IMR-90 (cell line): ENCODE results near the gene MPIG6B. TPM values are rescaled to one million over a fixed set of nuclear protein-coding genes. Genes with fewer than 3 reads are reported as not detected.

Experiments
- ATAC-seq: fragments of 200-7000 bp; cut with Tn5 transposase; 2 replicates; pipeline ENCODE4 v1.9.1; 2020; ENCODE audit warnings: low read depth, mild to moderate bottlenecking, moderate library complexity
- BruUV-seq: library from RNA; stranded (reverse); fragments of 400-500 nt; replicated peaks from 2 replicates; lab custom pipeline; 2021; lab: Mats Ljungman, UMichigan
- CTCF ChIA-PET: fragments of 300-600 bp; formaldehyde crosslinking; extraction: SDS; loops from one replicate; lab custom pipeline; 2021; ENCODE audit warnings: antibody characterized with exemption; lab: Yijun Ruan, JAX
- POLR2A ChIA-PET: fragments of 300-600 bp; sonication (Branson Sonifier 250); formaldehyde crosslinking; loops from one replicate; lab custom pipeline; 2022; ENCODE audit warnings: antibody characterized with exemption; ENCODE audit not compliant: unreplicated experiment; lab: Charles Lee
- DNase-seq: peaks from one replicate; pipeline ENCODE4 v3.0.0; 2013
- H2AFZ ChIP-seq: replicated peaks from 2 replicates; pipeline ENCODE3; 2013; ENCODE audit warnings: low read length, mild to moderate bottlenecking; ENCODE audit not compliant: poor library complexity
- H2AK5ac ChIP-seq: 2 replicates; pipeline ENCODE4 v1.6.1; 2013; ENCODE audit warnings: low read depth, low read length, inconsistent platforms
- H2AK9ac ChIP-seq: replicated peaks from 2 replicates; pipeline ENCODE3; 2013; ENCODE audit warnings: mild to moderate bottlenecking, low read depth, low read length, moderate library complexity; ENCODE audit not compliant: poor library complexity
- H2BK120ac ChIP-seq: 2 replicates; pipeline ENCODE4 v1.6.1; 2013; ENCODE audit warnings: low read depth, low read length, inconsistent platforms
- H2BK15ac ChIP-seq: 3 replicates; pipeline ENCODE4 v1.6.1; 2013; ENCODE audit warnings: low read depth, low read length, inconsistent platforms
- H2BK20ac ChIP-seq: 2 replicates; pipeline ENCODE4 v1.6.1; 2013; ENCODE audit warnings: low read depth, mild to moderate bottlenecking, inconsistent platforms, low read length, moderate library complexity
- H2BK5ac ChIP-seq: 2 replicates; pipeline ENCODE4 v1.6.1; 2013; ENCODE audit warnings: mild to moderate bottlenecking, low read depth, low read length, inconsistent platforms; ENCODE audit not compliant: poor library complexity, severe bottlenecking
- H3K14ac ChIP-seq: replicated peaks from 2 replicates; pipeline ENCODE4 v1.6.1; 2013; ENCODE audit warnings: low read depth, low read length, inconsistent platforms
- H3K18ac ChIP-seq: 2 replicates; pipeline ENCODE4 v1.6.1; 2013; ENCODE audit warnings: low read depth, low read length, control low read depth
- H3K23ac ChIP-seq: 2 replicates; pipeline ENCODE4 v1.6.1; 2013; ENCODE audit warnings: low read depth, low read length, inconsistent platforms
- H3K27ac ChIP-seq: 2 replicates; pipeline ENCODE4 v1.5.1; 2013; ENCODE audit warnings: mild to moderate bottlenecking, control low read depth, low read length; ENCODE audit not compliant: insufficient read depth
- H3K27me3 ChIP-seq: 2 replicates; pipeline ENCODE4 v1.6.1; 2013; ENCODE audit warnings: low read length; ENCODE audit not compliant: control insufficient read depth, insufficient read depth
- H3K36me3 ChIP-seq: 2 replicates; pipeline ENCODE4 v1.6.1; 2013; ENCODE audit warnings: low read length, mixed read lengths; ENCODE audit not compliant: control insufficient read depth, insufficient read depth
- H3K4ac ChIP-seq: 2 replicates; pipeline ENCODE4 v1.6.1; 2013; ENCODE audit warnings: low read depth, low read length, inconsistent platforms
- H3K4me1 ChIP-seq: 2 replicates; pipeline ENCODE4 v1.6.1; 2013; ENCODE audit warnings: low read length, mixed read lengths; ENCODE audit not compliant: control insufficient read depth, insufficient read depth
- H3K4me2 ChIP-seq: 2 replicates; pipeline ENCODE4 v1.6.1; 2013; ENCODE audit warnings: low read depth, mild to moderate bottlenecking, control low read depth, low read length, moderate library complexity
- H3K4me3 ChIP-seq: 2 replicates; pipeline ENCODE4 v1.5.1; 2013; ENCODE audit warnings: low read depth, mild to moderate bottlenecking, control low read depth, low read length, moderate library complexity; ENCODE audit not compliant: insufficient read depth
- H3K56ac ChIP-seq: 2 replicates; pipeline ENCODE4 v1.6.1; 2013; ENCODE audit warnings: low read length, inconsistent platforms; ENCODE audit not compliant: insufficient read depth; ENCODE audit errors: extremely low read depth
- H3K79me1 ChIP-seq, 2 experiments: 2 replicates each; pipeline ENCODE4 v1.6.1; 2013; ENCODE audit warnings: low read length in 2 of 2, inconsistent platforms in 1 of 2, low read depth in 1 of 2
- H3K9ac ChIP-seq: 2 replicates; pipeline ENCODE4 v1.6.1; 2013; ENCODE audit warnings: low read depth, low read length, control low read depth
- H3K9me1 ChIP-seq: 2 replicates; pipeline ENCODE4 v1.6.1; 2013; ENCODE audit warnings: low read length, inconsistent platforms; ENCODE audit not compliant: insufficient read depth
- H3K9me3 ChIP-seq: 2 replicates; pipeline ENCODE4 v1.6.1; 2013; ENCODE audit warnings: low read length; ENCODE audit not compliant: control insufficient read depth, insufficient read depth
- H4K20me1 ChIP-seq: 2 replicates; pipeline ENCODE4 v1.6.1; 2013; ENCODE audit warnings: low read length, inconsistent platforms; ENCODE audit not compliant: insufficient read depth
- H4K5ac ChIP-seq: 2 replicates; pipeline ENCODE4 v1.6.1; 2013; ENCODE audit warnings: mild to moderate bottlenecking, low read depth, low read length, control low read depth
- H4K8ac ChIP-seq, 2 experiments: 2 replicates each; pipeline ENCODE4 v1.6.1; 2013; ENCODE audit warnings: low read depth in 2 of 2, low read length in 2 of 2, control low read depth in 1 of 2, inconsistent platforms in 1 of 2
- H4K91ac ChIP-seq: 2 replicates; pipeline ENCODE4 v1.6.1; 2013; ENCODE audit warnings: low read depth, low read length, inconsistent platforms; ENCODE audit not compliant: insufficient read depth
- BHLHE40 ChIP-seq: fragments of 150-350 bp; IDR thresholded peaks from 2 replicates; pipeline ENCODE4 v1.6.1; 2016; ENCODE audit warnings: mild to moderate bottlenecking, low read depth, low read length
- CEBPB ChIP-seq: IDR thresholded peaks from 2 replicates; pipeline ENCODE4 v1.6.1; 2012; ENCODE audit warnings: low read depth, low read length, improper control_type of control experiment
- CHD1 ChIP-seq: IDR thresholded peaks from 2 replicates; pipeline ENCODE4 v1.6.1; 2012; ENCODE audit warnings: low read depth, low read length, improper control_type of control experiment
- ELK1 ChIP-seq: fragments of 150-350 bp; IDR thresholded peaks from 2 replicates; pipeline ENCODE4 v1.6.1; 2016; ENCODE audit warnings: low read depth, mild to moderate bottlenecking, low read length, moderate library complexity, borderline replicate concordance
- FOS ChIP-seq: fragments of 150-350 bp; IDR thresholded peaks from 2 replicates; pipeline ENCODE4 v1.6.1; 2016; ENCODE audit warnings: low read depth, low read length
- MAFK ChIP-seq: IDR thresholded peaks from 2 replicates; pipeline ENCODE4 v1.6.1; 2012; ENCODE audit warnings: low read depth, low read length, improper control_type of control experiment
- MAZ ChIP-seq: IDR thresholded peaks from 2 replicates; pipeline ENCODE4 v1.6.1; 2012; ENCODE audit warnings: low read depth, mild to moderate bottlenecking, low read length, improper control_type of control experiment, moderate library complexity, borderline replicate concordance
- MXI1 ChIP-seq: IDR thresholded peaks from 2 replicates; pipeline ENCODE4 v1.6.1; 2012; ENCODE audit warnings: low read depth, mild to moderate bottlenecking, low read length, moderate library complexity, borderline replicate concordance
- NFE2L2 ChIP-seq: fragments of 150-350 bp; IDR thresholded peaks from 2 replicates; pipeline ENCODE4 v1.6.1; 2016; ENCODE audit warnings: low read depth, mild to moderate bottlenecking, low read length
- POLR2A ChIP-seq: IDR thresholded peaks from 2 replicates; pipeline ENCODE4 v1.6.1; 2012; ENCODE audit warnings: mild to moderate bottlenecking, low read depth, low read length
- RAD21 ChIP-seq: IDR thresholded peaks from 2 replicates; pipeline ENCODE4 v1.6.1; 2012; ENCODE audit warnings: low read length, improper control_type of control experiment
- RCOR1 ChIP-seq: IDR thresholded peaks from 2 replicates; pipeline ENCODE4 v1.6.1; 2012; ENCODE audit warnings: mild to moderate bottlenecking, low read length, improper control_type of control experiment; ENCODE audit not compliant: insufficient replicate concordance
- RFX5 ChIP-seq: IDR thresholded peaks from 2 replicates; pipeline ENCODE4 v1.8.0; 2012; ENCODE audit warnings: low read depth, mild to moderate bottlenecking, low read length, moderate library complexity
- SMC3 ChIP-seq: fragments of 150-350 bp; IDR thresholded peaks from 2 replicates; pipeline ENCODE4 v1.6.1; 2016; ENCODE audit warnings: low read depth, mild to moderate bottlenecking, antibody characterized with exemption, low read length, moderate library complexity
- USF2 ChIP-seq: fragments of 150-350 bp; IDR thresholded peaks from 2 replicates; pipeline ENCODE4 v1.6.1; 2017; ENCODE audit warnings: mild to moderate bottlenecking, antibody characterized with exemption, low read length, low read depth
- WGBS, 2 experiments: methylation state at CpG; one replicate each; pipeline versions ENCODE4 v1.1.5 to v1.1.7; 2013; ENCODE audit warnings: missing lambda C conversion rate in 2 of 2; ENCODE audit not compliant: insufficient read length in 1 of 2; ENCODE audit errors: extremely low coverage in 2 of 2; 5-methylcytosine and 5-hydroxymethylcytosine counted together
- dilution Hi-C: fragments of 300-500 bp; cut with HindIII; formaldehyde crosslinking; loops from one replicate; pipeline ENCODE4 v1.14.3; 2018; ENCODE audit warnings: low sequenced_read_pairs; ENCODE audit not compliant: unreplicated experiment
- in situ Hi-C: fragments of 300-500 bp; cut with MboI; formaldehyde crosslinking; loops from 3 replicates; pipeline ENCODE4 v1.14.3; 2019; ENCODE audit warnings: low sequenced_read_pairs, inconsistent platforms, mixed read lengths
- intact Hi-C: fragments of 100-400 bp; cut with micrococcal nuclease; formaldehyde crosslinking; loops from 2 replicates; pipeline ENCODE4 v1.10.0; 2022
- polyA plus RNA-seq, 3 experiments: library from polyadenylated mRNA; depleted of rRNA; stranded (reverse); fragments of >200 nt; gene quantifications; 2 replicates each; pipeline ENCODE4 v1.2.3, GENCODE V29; 2012; ENCODE audit warnings: low replicate concordance in 1 of 3
- total RNA-seq: library from RNA; depleted of rRNA; stranded (reverse); fragments of >200 nt; gene quantifications from 2 replicates; pipeline ENCODE4 v1.2.3, GENCODE V29; 2012
- TF ChIP-seq, protein P1 (sequence below): conservative IDR thresholded peaks from 2 replicates; pipeline ENCODE4 v1.5.1; 2012; ENCODE audit warnings: mild to moderate bottlenecking, low read depth, low read length, improper control_type of control experiment

The MPIG6B gene
- total and polyA plus RNA-seq, 2 of the 4 experiments (the other 2 are of a cell fraction): not detected

- H3K79me1 ChIP-seq: peaks cover 9 to 70% of the 10 kb centered on the region in 2 experiments; a peak in 3 of 4 replicates
- H2AFZ ChIP-seq: peak overlapping the region; percentile 77
- peak overlapping the region; percentile 1; the same call in 1 of the 2 replicates for H3K18ac ChIP-seq
- peak overlapping the region; percentile 81 for H3K23ac ChIP-seq
- H2AK5ac ChIP-seq: peak overlapping the region; percentile 98
- H4K20me1 ChIP-seq: peaks cover 35% of the 10 kb centered on the region
- POLR2A ChIA-PET: interaction anchor here (0.5 kb wide), 1 partner anchor 10 kb away, joined by 3 read pairs; no protein-coding TSS in a partner anchor
- H3K27me3 ChIP-seq: no peaks in the 10 kb centered on the region
- H2BK120ac ChIP-seq: peak overlapping the region; percentile 31
- peaks cover 14% of the 10 kb centered on the region for H3K9me1 ChIP-seq
- H4K5ac ChIP-seq: no peak overlapping the region
- peak overlapping the region; percentile 38 for H2BK20ac ChIP-seq
- peak overlapping the region; percentile 98 for H3K4ac ChIP-seq
- H3K27ac ChIP-seq: peak overlapping the region; percentile 94
- peak overlapping the region; percentile 98 for H3K14ac ChIP-seq
- CTCF ChIA-PET: no interaction called here
- peak overlapping the region; percentile 81 for H3K4me3 ChIP-seq
- H2AK9ac ChIP-seq: peak overlapping the region; percentile 100
- peak overlapping the region; percentile 99 for H2BK5ac ChIP-seq
- peak overlapping the region; percentile 99 for H3K56ac ChIP-seq
- peak overlapping the region; percentile 33 to 74; a peak in 3 of 4 replicates for H4K8ac ChIP-seq
- ATAC-seq: no peak
- TF ChIP-seq BHLHE40 (no peak), SMC3 (no peak), USF2 (no peak), RFX5 (no peak), ELK1 (no peak), MXI1 (no peak), POLR2A (no peak), CEBPB (no peak), RAD21 (no peak), MAZ (no peak), MAFK (no peak), CHD1 (no peak), FOS (no peak; the same call in 1 of the 2 replicates), NFE2L2 (no peak), RCOR1 (no peak)
- TF ChIP-seq, protein P1, sequence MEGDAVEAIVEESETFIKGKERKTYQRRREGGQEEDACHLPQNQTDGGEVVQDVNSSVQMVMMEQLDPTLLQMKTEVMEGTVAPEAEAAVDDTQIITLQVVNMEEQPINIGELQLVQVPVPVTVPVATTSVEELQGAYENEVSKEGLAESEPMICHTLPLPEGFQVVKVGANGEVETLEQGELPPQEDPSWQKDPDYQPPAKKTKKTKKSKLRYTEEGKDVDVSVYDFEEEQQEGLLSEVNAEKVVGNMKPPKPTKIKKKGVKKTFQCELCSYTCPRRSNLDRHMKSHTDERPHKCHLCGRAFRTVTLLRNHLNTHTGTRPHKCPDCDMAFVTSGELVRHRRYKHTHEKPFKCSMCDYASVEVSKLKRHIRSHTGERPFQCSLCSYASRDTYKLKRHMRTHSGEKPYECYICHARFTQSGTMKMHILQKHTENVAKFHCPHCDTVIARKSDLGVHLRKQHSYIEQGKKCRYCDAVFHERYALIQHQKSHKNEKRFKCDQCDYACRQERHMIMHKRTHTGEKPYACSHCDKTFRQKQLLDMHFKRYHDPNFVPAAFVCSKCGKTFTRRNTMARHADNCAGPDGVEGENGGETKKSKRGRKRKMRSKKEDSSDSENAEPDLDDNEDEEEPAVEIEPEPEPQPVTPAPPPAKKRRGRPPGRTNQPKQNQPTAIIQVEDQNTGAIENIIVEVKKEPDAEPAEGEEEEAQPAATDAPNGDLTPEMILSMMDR: no peak
- H2BK15ac ChIP-seq: peak overlapping the region; percentile 49; the same call in 1 of the 3 replicates
- no peaks in the 10 kb centered on the region for H3K9me3 ChIP-seq
- intact Hi-C loops (no loop called here), dilution Hi-C loops (no loop called here), in situ Hi-C loops (no loop called here)
- H3K9ac ChIP-seq: peak overlapping the region; percentile 98
- H4K91ac ChIP-seq: peak overlapping the region; percentile 99
- H3K4me1 ChIP-seq: peaks cover 18% of the 10 kb centered on the region
- no peak for DNase-seq
- no CpG with 5 or more reads among the region's 2 CpGs for WGBS, 2 experiments
- peaks cover 30% of the 10 kb centered on the region for H3K36me3 ChIP-seq
- BruUV-seq: no TSS peak
- peak overlapping the region; percentile 96 for H3K4me2 ChIP-seq
These were observed 11.2 kb downstream of the MPIG6B start for GRCh38 chr6:31734247-31734820.
